HepG2 (cell line): ENCODE measurements around the gene ACOT8. TPM values are rescaled to one million over a fixed set of nuclear protein-coding genes. Genes with fewer than 3 reads are reported as not detected.

Source experiments
- AHDC1 ChIP-seq: sonication (generic); formaldehyde crosslinking; IDR thresholded peaks from 2 replicates; pipeline ENCODE4 v1.5.1; 2020; ENCODE audit warnings: mild to moderate bottlenecking, missing genetic modification reagents, borderline replicate concordance
- DNMT3B ChIP-seq: conservative IDR thresholded peaks from 2 replicates; pipeline ENCODE4 v1.6.1; 2016; ENCODE audit warnings: missing biosample characterization, control low read depth
- GATAD1 ChIP-seq: IDR thresholded peaks from 2 replicates; pipeline ENCODE4 v1.6.1; 2016; ENCODE audit warnings: missing genetic modification reagents, missing compliant biosample characterization
- GRHL1 ChIP-seq: sonication (generic); formaldehyde crosslinking; conservative IDR thresholded peaks from 2 replicates; pipeline ENCODE4 v1.8.0; 2022; ENCODE audit warnings: missing genetic modification reagents
- HNRNPUL1 ChIP-seq: fragments of 200-400 bp; formaldehyde crosslinking; IDR thresholded peaks from 2 replicates; pipeline ENCODE4 v1.6.1; 2017; ENCODE audit warnings: low read depth, mild to moderate bottlenecking, low read length, moderate library complexity
- MAZ ChIP-seq, 2 experiments: sonication (generic) in 1 of 2; formaldehyde crosslinking in 1 of 2; IDR thresholded peaks; 2 replicates each; pipeline versions ENCODE4 v1.5.0 to v1.6.1; 2012 to 2020; ENCODE audit warnings: low read depth in 2 of 2, mild to moderate bottlenecking in 2 of 2, borderline replicate concordance in 1 of 2, improper control_type of control experiment in 1 of 2, low read length in 1 of 2, missing genetic modification reagents in 1 of 2, moderate library complexity in 1 of 2
- NR1H2 ChIP-seq: sonication (generic); formaldehyde crosslinking; IDR thresholded peaks from 2 replicates; pipeline ENCODE4 v1.8.1; 2022; ENCODE audit warnings: low read depth, missing genetic modification reagents, borderline replicate concordance
- SIN3A ChIP-seq: IDR thresholded peaks from 2 replicates; pipeline ENCODE4 v1.6.1; 2011; ENCODE audit warnings: low read depth, mild to moderate bottlenecking, control low read depth, low read length, borderline replicate concordance
- U2AF2 ChIP-seq: fragments of 200-400 bp; formaldehyde crosslinking; IDR thresholded peaks from 2 replicates; pipeline ENCODE4 v1.6.1; 2017; ENCODE audit warnings: low read depth, mild to moderate bottlenecking, low read length
- UBTF ChIP-seq: sonication (generic); formaldehyde crosslinking; IDR thresholded peaks from 2 replicates; pipeline ENCODE4 v1.4.0; 2020; ENCODE audit warnings: mild to moderate bottlenecking, missing genetic modification reagents
- ZNF281 ChIP-seq: sonication (generic); formaldehyde crosslinking; IDR thresholded peaks from 2 replicates; pipeline ENCODE4 v1.4.0; 2020; ENCODE audit warnings: missing genetic modification reagents, borderline replicate concordance
- ZNF350 ChIP-seq: sonication (generic); formaldehyde crosslinking; IDR thresholded peaks from 2 replicates; pipeline ENCODE4 v1.4.0; 2020; ENCODE audit warnings: mild to moderate bottlenecking, low read depth, missing genetic modification reagents, borderline replicate concordance
- ZNF776 ChIP-seq: sonication (generic); formaldehyde crosslinking; IDR thresholded peaks from 2 replicates; pipeline ENCODE4 v1.4.0; 2020; ENCODE audit warnings: mild to moderate bottlenecking, missing genetic modification reagents
- ZNF891 ChIP-seq: sonication (generic); formaldehyde crosslinking; IDR thresholded peaks from 2 replicates; pipeline ENCODE4 v1.5.0; 2020; ENCODE audit warnings: mild to moderate bottlenecking, missing genetic modification reagents
- polyA plus RNA-seq, 8 experiments: library from polyadenylated mRNA; depleted of rRNA in 3 of 8; stranded (reverse) in 7 of 8; unstranded in 1 of 8; fragments of >200 nt; fragmentation: Illumina TruSeq in 4 of 8; extraction: Trizol in 4 of 8; gene quantifications; 2 replicates each; pipeline versions ENCODE4 v1.2.1 to v1.2.3, GENCODE V29; 2011 to 2016; ENCODE audit warnings: low read depth in 4 of 8, missing spikeins in 1 of 8, mixed read lengths in 1 of 8; ENCODE audit not compliant: insufficient read depth in 1 of 8
- total RNA-seq, 5 experiments: library from RNA; depleted of rRNA; stranded (reverse); fragments of >200 nt; fragmentation: Illumina TruSeq; extraction: Trizol; gene quantifications; 2 replicates each; pipeline ENCODE4 v1.2.3, GENCODE V29; 2016; ENCODE audit warnings: low read depth in 1 of 5

ACOT8 gene
- total and polyA plus RNA-seq, 2 of the 13 experiments (the other 11 are each of a cell fraction or from before 2014, with no cell fraction given), result 31.4 to 45.5 TPM

- TF ChIP-seq ZNF281 (CRISPR knock-in tag) (peak; percentile 45; the same call in 1 of the 2 replicates), UBTF (CRISPR knock-in tag) (peak; percentile 22; the same call in 1 of the 2 replicates), AHDC1 (CRISPR knock-in tag) (no peak), NR1H2 (CRISPR knock-in tag) (no peak), HNRNPUL1 (no peak), GATAD1 (CRISPR knock-in tag) (no peak), ZNF891 (no peak), U2AF2 (no peak), DNMT3B (CRISPR knock-in tag) (no peak), MAZ (IDR thresholded peaks at IDR 0.05; ENCODE audit: borderline replicate concordance, low read depth, low read length) (no peak), MAZ (CRISPR knock-in tag; IDR thresholded peaks at IDR 0.05; ENCODE audit: low read depth) (no peak), GRHL1 (CRISPR knock-in tag) (no peak), ZNF350 (CRISPR knock-in tag) (peak; percentile 53; the same call in 1 of the 2 replicates), ZNF776 (0 out of 2 replicates have a peak, but pooled peaks have one; percentile 64), SIN3A (no peak)
Observed at GRCh38 chr20:45904583-45905504, 47.7 kb upstream of the ACOT8 start (continued).
